GM12875 (cell line): Measurements from ENCODE around the gene TNFRSF1B.

Experiments
- H3K4me3 ChIP-seq: one replicate; pipeline ENCODE4 v1.5.1; 2011; ENCODE audit warnings: low read depth, low read length, control low read depth
- TF ChIP-seq, protein P1 (sequence below): IDR thresholded peaks from 2 replicates; pipeline ENCODE4 v1.5.1; 2011; ENCODE audit warnings: low read depth, mild to moderate bottlenecking, control low read depth, inconsistent platforms, low read length, moderate library complexity, borderline replicate concordance; ENCODE audit not compliant: insufficient read depth

Gene TNFRSF1B

DNA sequence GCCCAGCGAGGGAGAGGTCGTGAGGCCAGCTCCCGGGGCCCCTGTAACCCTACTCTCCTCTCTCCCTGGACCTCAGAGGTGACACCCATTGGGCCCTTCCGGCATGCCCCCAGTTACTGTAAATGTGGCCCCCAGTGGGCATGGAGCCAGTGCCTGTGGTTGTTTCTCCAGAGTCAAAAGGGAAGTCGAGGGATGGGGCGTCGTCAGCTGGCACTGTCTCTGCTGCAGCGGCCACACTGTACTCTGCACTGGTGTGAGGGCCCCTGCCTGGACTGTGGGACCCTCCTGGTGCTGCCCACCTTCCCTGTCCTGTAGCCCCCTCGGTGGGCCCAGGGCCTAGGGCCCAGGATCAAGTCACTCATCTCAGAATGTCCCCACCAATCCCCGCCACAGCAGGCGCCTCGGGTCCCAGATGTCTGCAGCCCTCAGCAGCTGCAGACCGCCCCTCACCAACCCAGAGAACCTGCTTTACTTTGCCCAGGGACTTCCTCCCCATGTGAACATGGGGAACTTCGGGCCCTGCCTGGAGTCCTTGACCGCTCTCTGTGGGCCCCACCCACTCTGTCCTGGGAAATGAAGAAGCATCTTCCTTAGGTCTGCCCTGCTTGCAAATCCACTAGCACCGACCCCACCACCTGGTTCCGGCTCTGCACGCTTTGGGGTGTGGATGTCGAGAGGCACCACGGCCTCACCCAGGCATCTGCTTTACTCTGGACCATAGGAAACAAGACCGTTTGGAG lies 23.7 kb upstream of the TNFRSF1B start:
- no peak overlapping the region for H3K4me3 ChIP-seq
- TF ChIP-seq, protein P1, sequence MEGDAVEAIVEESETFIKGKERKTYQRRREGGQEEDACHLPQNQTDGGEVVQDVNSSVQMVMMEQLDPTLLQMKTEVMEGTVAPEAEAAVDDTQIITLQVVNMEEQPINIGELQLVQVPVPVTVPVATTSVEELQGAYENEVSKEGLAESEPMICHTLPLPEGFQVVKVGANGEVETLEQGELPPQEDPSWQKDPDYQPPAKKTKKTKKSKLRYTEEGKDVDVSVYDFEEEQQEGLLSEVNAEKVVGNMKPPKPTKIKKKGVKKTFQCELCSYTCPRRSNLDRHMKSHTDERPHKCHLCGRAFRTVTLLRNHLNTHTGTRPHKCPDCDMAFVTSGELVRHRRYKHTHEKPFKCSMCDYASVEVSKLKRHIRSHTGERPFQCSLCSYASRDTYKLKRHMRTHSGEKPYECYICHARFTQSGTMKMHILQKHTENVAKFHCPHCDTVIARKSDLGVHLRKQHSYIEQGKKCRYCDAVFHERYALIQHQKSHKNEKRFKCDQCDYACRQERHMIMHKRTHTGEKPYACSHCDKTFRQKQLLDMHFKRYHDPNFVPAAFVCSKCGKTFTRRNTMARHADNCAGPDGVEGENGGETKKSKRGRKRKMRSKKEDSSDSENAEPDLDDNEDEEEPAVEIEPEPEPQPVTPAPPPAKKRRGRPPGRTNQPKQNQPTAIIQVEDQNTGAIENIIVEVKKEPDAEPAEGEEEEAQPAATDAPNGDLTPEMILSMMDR, result no peak

- H3K4me3 ChIP-seq, result no peak overlapping the region
- TF ChIP-seq, protein P1, result 0 out of 2 replicates have a peak, but pooled peaks have one; percentile 5
These were observed 23.1 kb upstream of the TNFRSF1B start for GRCh38 chr1:12143631-12144155.

- no peak overlapping the region for H3K4me3 ChIP-seq
- TF ChIP-seq, protein P1, result no peak
These were observed 22.6 kb upstream of the TNFRSF1B start for GRCh38 chr1:12144236-12144635.

GRCh38 chr1:12144969-12145368 lies 21.8 kb upstream of the TNFRSF1B start:
- TF ChIP-seq, protein P1, result no peak
- no peak overlapping the region for H3K4me3 ChIP-seq

- no peak overlapping the region for H3K4me3 ChIP-seq
- TF ChIP-seq, protein P1, result no peak
These were observed 21.0 kb upstream of the TNFRSF1B start for GRCh38 chr1:12145616-12146342.

DNA sequence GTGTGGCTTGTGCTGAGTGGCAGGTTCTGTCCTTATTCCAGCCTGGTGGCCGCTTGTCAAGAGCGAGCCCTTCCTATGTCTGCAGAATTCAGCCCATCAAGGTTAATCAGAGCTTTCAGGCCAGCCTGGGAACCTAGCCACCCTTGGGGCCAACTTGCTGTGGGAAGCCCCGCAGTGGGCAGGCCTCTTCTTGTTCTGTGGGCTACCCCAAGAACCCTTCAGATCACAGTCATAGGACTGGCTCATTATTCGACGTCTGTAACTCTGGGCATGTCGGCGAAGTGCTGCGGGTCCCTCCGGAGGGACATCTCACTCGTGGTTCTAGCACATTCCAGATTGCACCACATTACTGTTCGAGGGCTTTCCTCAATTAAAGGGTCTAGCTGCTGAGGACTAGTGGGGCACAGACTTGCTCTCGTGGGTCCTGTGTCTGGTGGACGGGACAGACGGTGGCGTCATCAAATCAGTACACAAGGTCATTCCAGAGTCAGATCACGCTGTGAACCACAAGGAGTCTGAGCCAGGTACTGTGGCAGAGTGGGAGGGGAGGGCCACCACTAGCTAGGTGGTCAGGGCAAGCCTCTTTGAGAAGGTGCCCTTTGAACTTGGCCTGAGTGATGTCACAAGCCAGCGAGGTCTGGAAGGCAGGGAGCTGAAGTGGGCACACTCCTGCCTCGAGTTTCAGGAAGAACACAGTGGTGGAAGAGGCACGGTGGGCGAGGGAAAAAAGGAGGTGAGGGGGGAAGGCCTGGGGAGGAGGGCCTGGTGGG lies 20.3 kb upstream of the TNFRSF1B start:
- TF ChIP-seq, protein P1, result no peak
- no peak overlapping the region for H3K4me3 ChIP-seq
